Mucosa of stomach (tissue), 1 donor: Measurements from ENCODE around the gene TTLL9.

ENCODE experiments used
- H3K27me3 ChIP-seq: one replicate; pipeline ENCODE4 v1.7.0; 2013; ENCODE audit warnings: mild to moderate bottlenecking, low read length; ENCODE audit not compliant: control insufficient read depth, insufficient read depth
- H3K36me3 ChIP-seq: one replicate; pipeline ENCODE4 v1.7.0; 2013; ENCODE audit warnings: low read length; ENCODE audit not compliant: control insufficient read depth, insufficient read depth
- H3K4me1 ChIP-seq: one replicate; pipeline ENCODE4 v1.7.0; 2013; ENCODE audit warnings: mild to moderate bottlenecking, low read length; ENCODE audit not compliant: control insufficient read depth, insufficient read depth
- H3K4me3 ChIP-seq: one replicate; pipeline ENCODE4 v1.7.0; 2013; ENCODE audit warnings: low read length
- H3K9ac ChIP-seq: one replicate; pipeline ENCODE4 v1.7.0; 2013; ENCODE audit warnings: mild to moderate bottlenecking, low read length, moderate library complexity
- H3K9me3 ChIP-seq: one replicate; pipeline ENCODE4 v1.7.0; 2013; ENCODE audit warnings: mild to moderate bottlenecking, low read length, moderate library complexity; ENCODE audit not compliant: control insufficient read depth
- donor health status: Pancreatic carcinoma.

The TTLL9 gene

GRCh38 chr20:31990641-31991338, 120.4 kb downstream of the TTLL9 start:
- Histone ChIP-seq H3K27me3 (peaks cover 20% of the 10 kb centered on the region), H3K4me3 (no peak overlapping the region), H3K9me3 (no peaks in the 10 kb centered on the region), H3K4me1 (no peaks in the 10 kb centered on the region), H3K36me3 (no peaks in the 10 kb centered on the region), H3K9ac (no peak overlapping the region)

- no peak overlapping the region for H3K9ac ChIP-seq
- H3K36me3 ChIP-seq: no peaks in the 10 kb centered on the region
- no peaks in the 10 kb centered on the region for H3K9me3 ChIP-seq
- H3K4me1 ChIP-seq: no peaks in the 10 kb centered on the region
- no peak overlapping the region for H3K4me3 ChIP-seq
- peaks cover 22% of the 10 kb centered on the region for H3K27me3 ChIP-seq
Measured at GRCh38 chr20:31991339-31991705, 120.9 kb downstream of the TTLL9 start.

GRCh38 chr20:31992086-31992485, 121.7 kb downstream of the TTLL9 start:
- H3K9me3 ChIP-seq: no peaks in the 10 kb centered on the region
- no peak overlapping the region for H3K4me3 ChIP-seq
- peaks cover 22% of the 10 kb centered on the region for H3K27me3 ChIP-seq
- H3K36me3 ChIP-seq: no peaks in the 10 kb centered on the region
- H3K9ac ChIP-seq: no peak overlapping the region
- H3K4me1 ChIP-seq: no peaks in the 10 kb centered on the region
